Measurements from ENCODE around the gene HSPB9.

DNA sequence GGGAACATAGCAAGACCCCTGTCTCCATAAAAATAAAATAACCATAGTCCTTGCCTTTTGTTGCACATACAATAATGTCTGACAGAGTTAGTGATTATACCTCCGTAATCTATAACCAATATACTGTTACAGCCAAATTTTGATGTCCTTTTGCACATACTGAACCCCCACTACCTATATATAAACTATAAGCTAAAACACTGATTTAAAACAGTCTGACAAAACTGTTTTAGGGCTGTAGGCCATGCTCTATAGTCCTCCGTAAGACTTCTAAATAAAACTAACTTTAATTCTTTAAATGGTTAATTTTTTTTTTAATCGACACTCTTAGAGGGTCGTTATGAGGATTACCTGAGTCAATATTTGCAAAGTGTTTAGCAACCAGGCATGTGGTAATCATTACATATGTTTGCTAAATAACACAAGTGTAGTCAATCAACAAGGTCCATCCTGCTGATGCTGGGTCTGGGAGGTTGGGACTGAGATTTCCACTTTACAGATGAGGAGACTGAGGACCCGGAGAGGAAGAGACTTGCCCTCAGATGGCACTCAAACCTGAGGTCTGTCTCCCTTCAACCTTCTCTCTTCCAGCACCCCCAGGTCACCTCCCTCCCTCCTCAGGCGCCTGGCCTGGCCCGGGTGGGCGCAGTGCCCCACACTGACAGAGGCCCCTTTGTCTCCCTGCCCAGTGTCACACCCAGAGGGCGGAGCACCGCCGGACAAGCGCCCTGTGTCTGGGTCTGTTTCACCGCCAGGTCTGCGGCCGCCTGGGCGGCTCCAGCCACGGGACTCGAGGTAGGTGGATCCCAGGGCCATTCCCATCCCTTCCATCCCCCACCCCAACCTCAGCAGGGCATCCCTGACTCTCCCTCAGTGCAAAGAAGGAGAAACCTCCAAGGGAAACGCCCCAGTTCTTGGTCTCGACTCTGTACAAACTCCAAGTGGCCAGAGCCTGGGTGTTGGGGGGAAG, 34.6 kb upstream of the HSPB9 start:
- TF ChIP-seq, protein P1, sequence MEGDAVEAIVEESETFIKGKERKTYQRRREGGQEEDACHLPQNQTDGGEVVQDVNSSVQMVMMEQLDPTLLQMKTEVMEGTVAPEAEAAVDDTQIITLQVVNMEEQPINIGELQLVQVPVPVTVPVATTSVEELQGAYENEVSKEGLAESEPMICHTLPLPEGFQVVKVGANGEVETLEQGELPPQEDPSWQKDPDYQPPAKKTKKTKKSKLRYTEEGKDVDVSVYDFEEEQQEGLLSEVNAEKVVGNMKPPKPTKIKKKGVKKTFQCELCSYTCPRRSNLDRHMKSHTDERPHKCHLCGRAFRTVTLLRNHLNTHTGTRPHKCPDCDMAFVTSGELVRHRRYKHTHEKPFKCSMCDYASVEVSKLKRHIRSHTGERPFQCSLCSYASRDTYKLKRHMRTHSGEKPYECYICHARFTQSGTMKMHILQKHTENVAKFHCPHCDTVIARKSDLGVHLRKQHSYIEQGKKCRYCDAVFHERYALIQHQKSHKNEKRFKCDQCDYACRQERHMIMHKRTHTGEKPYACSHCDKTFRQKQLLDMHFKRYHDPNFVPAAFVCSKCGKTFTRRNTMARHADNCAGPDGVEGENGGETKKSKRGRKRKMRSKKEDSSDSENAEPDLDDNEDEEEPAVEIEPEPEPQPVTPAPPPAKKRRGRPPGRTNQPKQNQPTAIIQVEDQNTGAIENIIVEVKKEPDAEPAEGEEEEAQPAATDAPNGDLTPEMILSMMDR (IDR thresholded peaks at IDR 0.05; ENCODE audit: extremely low read depth in 1 of 2, insufficient read depth in 1 of 2, low read depth in 1 of 2, low read length in 2 of 2), result no peak
- no peak for TF ChIP-seq POLR2A (IDR thresholded peaks at IDR 0.05; ENCODE audit: low read depth, low read length)
